K562 (cell line): ENCODE data around the gene ATP23.

Source experiments
- CSDE1 ChIP-seq, 2 experiments: fragments of 450-650 bp; IDR thresholded peaks; 2 replicates each; pipeline ENCODE4 v1.6.1; 2016; ENCODE audit warnings: mild to moderate bottlenecking in 1 of 2
- ZKSCAN1 ChIP-seq: fragments of 150-350 bp; IDR thresholded peaks from 2 replicates; pipeline ENCODE4 v1.6.1; 2016; ENCODE audit warnings: low read depth, low read length

DNA sequence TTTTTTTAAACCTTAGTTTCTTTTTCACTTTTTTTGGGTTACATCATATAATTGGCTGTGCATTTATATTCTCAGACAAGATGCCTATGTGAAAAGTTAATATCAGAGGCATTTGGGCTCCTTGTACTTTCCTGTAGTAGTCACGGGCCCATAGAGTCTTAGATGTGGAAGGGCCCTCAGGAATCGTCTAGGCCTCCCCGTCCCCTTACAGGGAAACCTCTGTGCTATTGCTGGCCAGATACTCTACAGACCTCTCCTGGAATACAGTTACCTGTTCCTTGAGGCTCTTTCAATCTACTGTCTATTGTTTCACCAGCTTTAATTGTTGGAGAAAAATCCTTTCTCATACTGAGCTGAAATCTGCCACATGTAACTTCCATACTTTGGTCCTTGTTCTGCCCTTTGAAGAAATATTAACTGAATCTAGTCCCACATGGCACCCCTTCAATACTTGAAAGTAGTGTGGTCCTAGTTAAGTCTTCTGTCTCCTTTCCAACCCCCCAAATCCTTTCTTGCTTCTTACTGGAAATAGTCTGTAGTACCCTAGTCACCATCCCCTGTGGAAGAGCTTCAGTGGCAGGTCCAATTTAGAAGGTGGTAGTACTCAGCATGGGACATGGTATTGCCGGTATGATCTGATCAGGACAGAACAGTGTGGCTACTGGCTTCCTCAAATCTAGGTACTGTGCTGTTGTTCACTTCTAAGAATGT, 3.1 kb downstream of the ATP23 start:
- TF ChIP-seq CSDE1 (IDR thresholded peaks at IDR 0.05) (no peak), ZKSCAN1 (no peak)
